ENCODE results near the gene FERMT1. TPM values are rescaled to one million over a fixed set of nuclear protein-coding genes. Genes with fewer than 3 reads are reported as not detected.

Gene FERMT1
- total RNA-seq, 1 donor from 2014 or later: 60.6 TPM

GRCh38 chr20:6028818-6029217, 94.0 kb downstream of the FERMT1 start:
- H3K4me3 ChIP-seq (ENCODE audit: low read depth, low read length): no peak overlapping the region
- H3K36me3 ChIP-seq (ENCODE audit: control insufficient read depth, insufficient read depth, low read length): peaks cover 6% of the 10 kb centered on the region
- FAIRE-seq (no peak), DNase-seq (ENCODE audit: low read depth) (no peak)
- TF ChIP-seq, protein P1, sequence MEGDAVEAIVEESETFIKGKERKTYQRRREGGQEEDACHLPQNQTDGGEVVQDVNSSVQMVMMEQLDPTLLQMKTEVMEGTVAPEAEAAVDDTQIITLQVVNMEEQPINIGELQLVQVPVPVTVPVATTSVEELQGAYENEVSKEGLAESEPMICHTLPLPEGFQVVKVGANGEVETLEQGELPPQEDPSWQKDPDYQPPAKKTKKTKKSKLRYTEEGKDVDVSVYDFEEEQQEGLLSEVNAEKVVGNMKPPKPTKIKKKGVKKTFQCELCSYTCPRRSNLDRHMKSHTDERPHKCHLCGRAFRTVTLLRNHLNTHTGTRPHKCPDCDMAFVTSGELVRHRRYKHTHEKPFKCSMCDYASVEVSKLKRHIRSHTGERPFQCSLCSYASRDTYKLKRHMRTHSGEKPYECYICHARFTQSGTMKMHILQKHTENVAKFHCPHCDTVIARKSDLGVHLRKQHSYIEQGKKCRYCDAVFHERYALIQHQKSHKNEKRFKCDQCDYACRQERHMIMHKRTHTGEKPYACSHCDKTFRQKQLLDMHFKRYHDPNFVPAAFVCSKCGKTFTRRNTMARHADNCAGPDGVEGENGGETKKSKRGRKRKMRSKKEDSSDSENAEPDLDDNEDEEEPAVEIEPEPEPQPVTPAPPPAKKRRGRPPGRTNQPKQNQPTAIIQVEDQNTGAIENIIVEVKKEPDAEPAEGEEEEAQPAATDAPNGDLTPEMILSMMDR (IDR thresholded peaks at IDR 0.05; ENCODE audit: insufficient read depth, low read length, severe bottlenecking): no peak
- no peaks in the 10 kb centered on the region for H3K27me3 ChIP-seq (ENCODE audit: control insufficient read depth, insufficient read depth, low read length)

- FAIRE-seq (no peak), DNase-seq (ENCODE audit: low read depth) (peak; percentile 64)
- H3K27me3 ChIP-seq (ENCODE audit: control insufficient read depth, insufficient read depth, low read length): no peaks in the 10 kb centered on the region
- H3K4me3 ChIP-seq (ENCODE audit: low read depth, low read length): no peak overlapping the region
- H3K36me3 ChIP-seq (ENCODE audit: control insufficient read depth, insufficient read depth, low read length): peaks cover 8% of the 10 kb centered on the region
- TF ChIP-seq, protein P1 (IDR thresholded peaks at IDR 0.05; ENCODE audit: insufficient read depth, low read length, severe bottlenecking): no peak
Observed at GRCh38 chr20:6026051-6026450, 96.8 kb downstream of the FERMT1 start.

Other genes starting within 250 kb of the FERMT1 start
- under 0.01 TPM in 1 of 2 replicates, not detected in the other for gene CHGB, start 211.5 kb downstream of the FERMT1 start, total RNA-seq
- 15.8 and 18.4 TPM in 2 replicates for gene TRMT6, start 172.5 kb downstream of the FERMT1 start, total RNA-seq
- 2.1 and 2.2 TPM in 2 replicates for gene MCM8, start 172.4 kb downstream of the FERMT1 start, total RNA-seq
- gene CRLS1, start 116.9 kb downstream of the FERMT1 start, total RNA-seq: 21.9 and 38.4 TPM in 2 replicates
- not detected in 2 replicates for gene LRRN4, start 69.0 kb downstream of the FERMT1 start, total RNA-seq